Stimulated activated CD4-positive, alpha-beta T cell treated with anti-CD3 and anti-CD28 coated beads, Interleukin-15, amount 100 ng/mL, for 1 hour (primary cell): ENCODE data around the gene FAM20C.

Source experiments
- DNase-seq, 2 donors: peaks; one replicate each; pipeline ENCODE4 v3.0.0-alpha.2; 2020; ENCODE audit warnings: low read depth in 1 of 2, low spot score in 1 of 2

The FAM20C gene

DNA sequence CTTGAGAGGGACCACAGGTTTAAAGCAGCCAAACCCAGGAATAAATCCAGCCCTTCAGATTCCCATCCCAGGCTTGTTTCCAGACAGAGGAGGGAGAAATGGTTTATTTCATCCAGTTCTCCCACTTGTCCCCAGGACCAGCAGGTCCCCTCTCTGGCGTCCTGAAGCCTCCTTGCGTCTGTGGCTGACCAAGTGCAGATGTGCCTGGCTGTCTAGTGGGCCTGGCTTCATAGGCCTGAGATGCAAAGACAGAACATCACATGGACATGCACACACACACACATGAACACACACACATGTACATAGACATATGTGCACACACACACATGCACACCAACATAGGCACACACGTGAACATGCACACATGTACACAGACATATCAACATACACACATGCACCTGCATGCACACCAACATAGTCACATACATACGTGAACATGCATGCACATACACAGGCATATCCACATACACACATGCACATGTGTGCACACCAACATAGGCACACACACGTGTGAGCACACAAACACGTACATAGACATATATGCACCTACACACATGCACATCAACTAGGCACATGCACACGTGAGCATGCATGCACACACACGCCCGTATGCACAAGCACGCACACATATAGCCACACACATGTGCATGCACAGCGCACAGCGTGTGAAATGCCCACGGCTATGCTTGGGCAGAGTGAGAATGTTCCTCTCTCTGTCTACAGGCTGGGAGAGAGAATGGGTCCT, 108.3 kb downstream of the FAM20C start:
- DNase-seq = no peak

DNA sequence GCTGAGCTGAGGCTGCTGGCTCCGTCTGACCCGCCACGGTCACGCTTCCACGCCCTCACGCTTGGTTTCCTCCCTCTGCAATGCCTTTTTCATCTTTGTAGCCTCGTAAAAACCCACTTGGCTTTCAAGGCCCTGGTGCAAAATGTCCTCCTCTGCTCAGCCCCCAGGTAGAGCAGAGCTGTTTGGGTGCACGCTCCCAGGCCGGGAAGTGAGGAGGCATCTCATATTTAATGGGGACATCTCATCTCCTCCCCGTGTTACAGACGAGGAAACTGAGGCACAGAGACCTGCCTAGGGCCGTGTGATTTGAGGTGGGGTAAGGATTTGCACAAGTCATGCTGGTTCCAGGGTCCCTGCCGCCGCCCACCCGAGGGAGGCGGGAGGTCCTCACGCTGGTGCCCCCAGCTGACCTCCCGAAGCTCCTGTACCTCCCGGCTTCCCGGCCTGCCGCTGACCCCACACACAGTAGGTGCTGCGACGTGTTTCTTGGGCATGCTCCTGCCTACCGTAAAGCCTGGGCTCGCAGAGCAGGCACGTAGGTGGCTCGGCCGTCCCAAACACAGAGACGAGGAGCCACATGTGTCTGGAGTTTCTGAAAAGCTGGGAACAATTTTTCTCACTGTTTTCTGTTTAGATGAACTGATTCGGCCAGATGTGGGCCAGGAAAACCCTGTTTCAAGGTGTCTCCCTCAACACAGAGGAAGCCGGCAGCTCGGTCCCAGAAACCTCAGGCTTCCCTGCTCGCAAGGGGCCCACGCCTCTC, 109.1 kb downstream of the FAM20C start:
- no peak for DNase-seq

DNA sequence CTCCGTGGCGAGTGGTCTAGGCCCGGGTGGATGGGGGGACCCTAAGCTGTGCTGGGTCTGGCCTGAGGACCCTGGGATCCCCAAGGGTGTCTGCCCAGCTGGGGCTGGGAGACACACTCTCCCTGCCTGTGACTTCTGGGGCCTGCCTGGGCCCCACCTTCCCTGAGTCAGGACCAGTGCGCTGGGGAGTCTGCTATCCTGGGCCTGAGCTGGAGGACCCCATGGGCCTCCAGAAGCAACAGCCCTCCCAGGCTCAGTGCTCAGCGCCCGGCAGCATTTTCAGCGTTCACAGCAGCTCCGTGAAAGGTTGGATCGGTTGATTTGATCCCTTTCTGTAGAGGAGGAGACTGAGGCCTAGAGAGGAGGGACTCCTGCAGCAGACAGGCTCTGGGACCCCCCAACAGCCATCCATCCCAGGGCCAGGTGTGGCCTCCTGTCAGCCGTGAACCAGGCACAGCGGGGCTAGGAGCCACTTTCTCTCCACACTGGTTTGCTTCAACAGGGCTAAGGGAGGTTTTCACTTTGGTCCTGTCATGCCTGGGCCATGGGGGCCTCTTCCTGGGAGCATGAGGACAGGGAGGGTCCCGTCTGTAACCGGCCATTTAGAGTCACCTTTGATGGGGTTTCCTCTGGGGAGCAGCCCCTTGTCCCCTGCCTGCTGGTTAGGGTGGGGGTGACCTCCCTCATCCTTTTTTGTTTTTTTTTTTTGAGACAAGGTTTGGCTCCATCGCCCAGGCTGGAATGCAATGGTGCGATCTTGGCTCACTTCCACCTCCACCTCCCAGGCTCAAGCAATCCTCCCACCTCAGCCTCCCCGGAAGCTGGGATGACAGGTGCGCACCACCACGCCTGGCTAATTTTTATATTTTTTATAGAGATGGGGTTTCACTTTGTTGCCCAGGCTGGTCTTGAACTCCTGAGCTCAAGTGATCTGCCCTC, 110.0 kb downstream of the FAM20C start:
- DNase-seq = no peak

DNA sequence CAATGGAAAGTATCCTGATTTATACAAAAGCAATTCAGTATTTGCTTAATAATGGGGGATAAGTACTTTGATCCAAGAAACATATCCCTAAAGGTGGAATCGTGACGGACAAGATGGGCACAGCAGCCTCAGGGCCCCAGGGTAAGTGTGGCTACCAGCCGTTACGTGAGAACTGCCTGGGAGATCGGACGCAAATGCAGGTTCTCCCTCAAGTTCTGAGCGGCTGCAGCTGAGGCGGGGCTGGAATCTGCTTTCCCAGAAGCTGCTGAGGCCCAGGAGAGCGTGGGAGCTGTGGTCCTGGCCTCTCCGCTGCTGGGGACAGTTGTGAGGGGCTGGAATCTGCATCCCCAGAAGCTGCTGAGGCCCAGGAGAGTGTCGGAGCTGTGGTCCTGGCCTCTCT, 111.1 kb downstream of the FAM20C start:
- DNase-seq = no peak

DNA sequence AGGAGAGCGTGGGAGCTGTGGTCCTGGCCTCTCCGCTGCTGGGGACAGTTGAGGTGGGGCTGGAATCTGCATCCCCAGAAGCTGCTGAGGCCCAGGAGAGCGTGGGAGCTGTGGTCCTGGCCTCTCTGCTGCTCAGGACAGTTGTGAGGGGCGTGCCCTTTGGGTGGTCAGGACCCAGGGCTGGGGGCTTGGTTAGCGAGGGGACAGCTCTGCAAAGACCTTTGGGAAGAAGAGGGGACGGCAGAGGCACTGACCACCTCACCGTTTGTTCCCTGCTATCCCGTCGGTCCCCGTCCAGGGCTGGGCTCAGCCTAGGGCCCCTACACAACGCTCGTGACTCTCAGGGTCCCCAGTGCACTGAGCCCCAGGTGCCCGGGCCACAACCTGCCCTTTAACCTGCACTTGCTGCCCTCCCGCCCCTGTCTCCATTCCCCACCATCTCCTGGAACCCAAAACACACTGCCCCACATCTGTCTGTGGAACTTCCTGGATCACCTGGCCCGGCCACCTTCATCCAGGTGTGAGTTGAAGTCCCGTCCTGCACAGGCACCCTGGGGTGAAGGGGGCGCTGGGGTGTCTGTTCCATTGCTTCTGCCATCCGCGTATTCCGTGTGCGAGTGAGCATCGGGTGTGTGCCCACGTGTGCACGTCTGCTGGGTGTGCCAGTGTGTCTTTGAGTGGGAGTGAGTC, 111.7 kb downstream of the FAM20C start:
- DNase-seq = no peak

DNA sequence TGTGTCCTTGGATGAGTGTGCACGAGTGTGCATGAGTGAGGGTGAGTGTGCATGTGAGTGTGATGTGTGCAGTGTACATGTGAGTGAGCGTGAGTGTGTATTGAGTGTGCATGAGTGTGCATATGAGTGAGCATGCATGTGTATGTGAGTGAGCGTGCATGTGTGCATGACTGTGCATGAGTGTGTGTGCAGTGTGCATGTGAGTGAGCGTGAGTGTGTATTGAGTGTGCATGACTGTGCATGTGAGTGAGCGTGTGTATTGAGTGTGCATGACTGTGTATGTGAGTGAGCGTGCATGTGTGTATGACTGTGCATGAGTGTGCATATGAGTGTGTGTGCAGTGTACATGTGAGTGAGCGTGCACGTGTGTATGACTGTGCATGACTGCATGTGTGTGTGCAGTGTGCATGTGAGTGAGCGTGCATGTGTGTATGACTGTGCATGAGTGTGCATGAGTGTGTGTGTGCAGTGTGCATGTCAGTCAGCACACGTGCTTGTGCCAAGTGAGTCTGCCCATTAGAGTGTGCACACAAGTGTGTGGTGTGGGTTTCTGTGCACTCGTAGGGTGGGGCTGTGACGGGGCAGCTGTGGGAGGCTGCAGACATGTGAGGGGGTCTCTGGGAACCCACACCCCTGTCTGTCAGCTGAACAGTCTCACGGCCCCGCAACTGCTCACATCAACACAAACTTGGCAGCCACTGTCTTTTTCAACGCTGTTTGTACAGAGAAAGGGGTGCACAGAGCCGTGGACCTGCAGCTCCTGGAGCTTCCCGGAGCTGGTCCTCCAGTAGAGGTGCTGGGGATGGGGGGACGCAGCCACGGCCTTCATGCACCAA, 112.4 kb downstream of the FAM20C start:
- DNase-seq = no peak

DNA sequence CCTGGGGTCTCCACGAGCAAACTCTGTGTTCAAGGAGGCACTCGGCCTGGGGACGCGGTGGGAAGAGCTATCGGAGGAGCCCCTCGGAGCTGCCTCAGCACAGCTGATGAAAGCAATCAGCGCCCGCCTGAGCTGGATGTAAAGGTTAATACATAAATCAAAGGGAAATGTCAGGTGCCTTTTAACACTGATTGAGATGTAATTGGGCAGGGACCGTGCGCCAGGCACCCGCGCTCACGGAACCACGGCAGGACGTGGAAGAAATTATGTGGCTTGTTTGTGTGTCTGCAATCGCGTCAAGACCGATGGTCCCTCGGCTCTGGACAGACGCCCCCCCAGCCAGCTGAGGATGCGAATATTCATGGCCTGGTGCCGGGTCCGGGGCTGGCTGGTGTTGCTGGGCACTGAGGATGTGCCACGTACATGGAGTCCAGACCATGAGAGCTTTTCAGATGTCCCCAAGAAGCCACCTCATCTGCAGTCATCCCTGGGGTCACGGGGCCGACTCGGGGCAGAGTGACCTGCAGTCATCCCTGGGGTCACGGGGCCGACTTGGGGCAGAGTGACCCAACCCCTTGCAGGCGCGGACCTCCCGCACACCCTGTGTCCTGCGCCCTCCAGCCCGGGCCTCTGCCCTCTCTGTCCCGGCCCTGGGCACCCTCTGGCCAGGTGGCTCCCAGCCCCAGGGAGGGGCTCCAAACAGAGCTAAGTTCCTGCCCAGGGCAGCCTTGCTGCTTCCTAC, 113.2 kb downstream of the FAM20C start:
- no peak for DNase-seq

DNA sequence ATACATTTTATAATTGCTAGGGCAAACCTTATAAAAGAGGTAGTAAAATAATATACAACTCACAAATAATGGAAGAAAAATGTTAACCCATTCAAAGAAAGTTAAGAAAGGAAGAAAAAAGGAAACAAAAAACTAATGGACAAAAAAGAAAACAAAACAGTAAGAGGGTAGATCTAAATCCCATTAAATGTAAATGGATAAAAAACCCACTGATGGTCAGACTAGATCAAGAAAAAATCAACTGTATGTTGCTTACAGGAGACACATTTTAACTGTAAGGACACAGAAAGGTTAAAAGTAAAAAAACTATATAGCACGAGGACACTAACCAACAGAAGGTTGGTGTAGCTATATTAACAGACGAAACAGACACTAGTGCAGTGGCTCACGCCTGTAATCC, 115.6 kb downstream of the FAM20C start:
- DNase-seq = no peak

DNA sequence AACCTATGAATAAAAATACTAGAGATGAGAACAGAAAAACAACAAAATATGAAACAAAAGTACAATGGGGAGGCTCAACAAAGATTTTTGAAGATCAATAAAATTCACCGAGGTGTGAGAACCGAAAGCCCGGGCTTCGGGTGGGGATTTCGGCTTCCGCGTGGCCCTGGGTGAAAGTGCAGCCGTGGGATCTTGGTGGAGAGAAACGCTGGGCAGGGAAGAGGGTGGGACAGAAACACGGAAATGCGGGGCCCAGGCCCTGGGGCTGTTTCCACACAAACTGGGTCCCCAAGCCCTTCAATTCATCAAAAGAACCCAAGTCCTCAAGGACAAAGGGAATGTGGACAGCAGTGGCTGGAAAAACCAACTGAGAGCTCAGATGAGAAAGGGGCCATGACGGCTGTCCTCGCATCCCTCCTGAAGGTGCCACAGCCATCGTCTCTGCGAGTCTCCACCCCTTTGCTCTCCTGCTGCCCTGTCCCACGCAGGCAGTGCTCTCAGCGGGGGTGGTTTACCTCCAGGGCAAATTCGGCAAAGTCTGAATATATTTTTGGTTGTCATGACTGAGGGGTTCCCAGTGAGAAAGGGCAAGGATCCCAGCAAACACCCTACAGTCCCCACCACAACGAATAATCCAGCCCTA, 117.3 kb downstream of the FAM20C start:
- DNase-seq = no peak
